GM18858 (cell line): ENCODE measurements around the gene FAM83F.

Experiments used
- ATAC-seq: cut with Tn5 transposase; IDR thresholded peaks from one replicate; pipeline ENCODE4 v1.9.1; 2021; ENCODE audit not compliant: unreplicated experiment

Gene FAM83F

DNA sequence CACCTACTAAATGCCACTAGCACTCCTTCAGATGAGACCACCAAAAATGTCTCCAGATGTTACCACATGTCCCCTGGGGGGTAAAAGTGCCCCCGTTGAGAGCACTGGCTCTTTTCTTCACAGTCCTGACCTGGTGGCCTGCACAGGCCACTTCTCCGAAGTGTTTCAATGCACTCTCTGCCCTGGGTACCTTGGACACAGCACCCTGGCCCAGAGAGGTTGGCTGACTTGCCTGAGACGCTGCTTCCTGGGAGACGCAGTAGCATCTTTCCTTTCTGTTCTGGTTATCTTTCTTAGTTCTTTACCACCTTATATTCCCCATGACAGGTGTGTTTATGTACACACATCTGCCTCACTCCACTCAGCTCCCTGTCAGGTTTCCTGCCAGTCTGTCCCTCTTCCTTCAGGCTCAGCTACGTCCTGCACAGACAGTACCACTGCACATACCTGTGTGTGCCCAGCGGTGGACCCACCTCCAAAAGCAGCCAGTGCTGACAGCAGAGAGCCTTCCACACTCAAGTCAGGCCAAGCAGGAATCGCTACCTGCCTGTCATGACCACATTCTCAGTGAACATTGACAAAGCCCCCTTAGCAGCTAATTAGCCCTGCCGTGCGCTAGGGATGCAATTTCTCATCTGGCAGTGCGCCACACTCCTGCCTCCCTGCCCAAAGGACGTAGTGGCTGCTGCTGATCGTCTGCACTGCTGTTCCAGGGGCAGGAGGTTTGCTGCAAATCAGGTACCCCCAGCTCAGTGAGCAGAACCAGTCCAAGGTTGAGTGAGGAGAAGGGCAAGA lies 39.0 kb downstream of the FAM83F start:
- ATAC-seq = no peak

DNA sequence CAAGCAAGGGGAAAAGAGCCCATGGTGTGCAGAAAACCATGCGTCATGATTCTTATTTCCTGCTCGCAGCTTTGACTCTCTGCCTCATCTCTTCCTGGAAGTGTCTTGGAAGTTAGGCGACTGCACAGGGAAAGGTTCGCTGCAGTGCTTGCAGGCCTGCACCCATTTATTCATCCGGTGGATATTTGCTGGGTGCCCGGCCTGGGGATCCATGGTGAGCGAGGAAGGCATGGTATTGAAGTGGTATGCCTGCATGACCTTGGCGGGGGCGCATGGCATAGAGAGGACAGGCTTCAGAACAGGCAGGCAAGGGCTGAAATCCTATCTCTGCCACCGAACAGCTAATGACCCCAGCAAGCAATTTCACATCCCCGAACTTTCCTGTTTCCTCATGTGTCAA lies 40.6 kb downstream of the FAM83F start:
- ATAC-seq = no peak

DNA sequence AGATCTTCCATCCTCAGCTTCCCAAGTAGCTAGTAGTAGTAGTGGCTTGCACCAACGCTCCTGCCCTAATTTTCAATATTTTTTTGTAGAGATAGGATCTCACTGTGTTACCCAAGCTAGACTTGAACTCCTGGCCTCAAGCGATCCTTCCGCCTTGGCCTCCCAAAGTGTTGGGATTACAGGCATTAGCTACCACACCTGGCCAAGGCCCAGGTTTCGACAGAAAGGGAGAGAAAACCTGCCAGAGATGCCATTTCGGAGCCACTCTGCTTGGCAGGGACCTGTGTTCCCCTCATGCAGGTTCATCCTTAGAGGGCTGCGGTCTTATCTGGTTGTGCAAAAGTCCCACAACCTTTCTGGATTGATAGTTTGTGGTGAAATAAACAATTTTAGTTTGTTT lies 41.4 kb downstream of the FAM83F start:
- no peak for ATAC-seq

- ATAC-seq = no peak
These were observed 42.0 kb downstream of the FAM83F start for GRCh38 chr22:40036591-40037225.

DNA sequence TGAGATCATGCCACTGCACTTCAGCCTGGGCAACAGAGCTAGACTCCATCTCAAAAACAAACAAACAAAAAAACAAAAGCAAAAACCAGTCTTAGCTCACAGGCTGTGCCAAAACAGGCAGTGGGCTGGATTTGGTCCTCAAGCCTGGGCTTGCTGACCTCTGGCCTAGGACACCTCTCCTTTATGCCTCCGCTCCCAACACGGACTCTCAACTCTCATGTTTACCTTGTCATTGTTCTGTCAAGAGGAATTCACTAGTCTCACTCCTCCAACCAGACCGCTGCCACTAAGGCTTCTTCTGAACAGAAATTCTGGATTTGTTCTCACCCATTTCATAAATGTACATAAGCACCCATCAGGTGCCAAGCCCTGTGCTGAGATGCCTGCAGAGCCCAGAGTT lies 42.6 kb downstream of the FAM83F start:
- ATAC-seq = no peak

DNA sequence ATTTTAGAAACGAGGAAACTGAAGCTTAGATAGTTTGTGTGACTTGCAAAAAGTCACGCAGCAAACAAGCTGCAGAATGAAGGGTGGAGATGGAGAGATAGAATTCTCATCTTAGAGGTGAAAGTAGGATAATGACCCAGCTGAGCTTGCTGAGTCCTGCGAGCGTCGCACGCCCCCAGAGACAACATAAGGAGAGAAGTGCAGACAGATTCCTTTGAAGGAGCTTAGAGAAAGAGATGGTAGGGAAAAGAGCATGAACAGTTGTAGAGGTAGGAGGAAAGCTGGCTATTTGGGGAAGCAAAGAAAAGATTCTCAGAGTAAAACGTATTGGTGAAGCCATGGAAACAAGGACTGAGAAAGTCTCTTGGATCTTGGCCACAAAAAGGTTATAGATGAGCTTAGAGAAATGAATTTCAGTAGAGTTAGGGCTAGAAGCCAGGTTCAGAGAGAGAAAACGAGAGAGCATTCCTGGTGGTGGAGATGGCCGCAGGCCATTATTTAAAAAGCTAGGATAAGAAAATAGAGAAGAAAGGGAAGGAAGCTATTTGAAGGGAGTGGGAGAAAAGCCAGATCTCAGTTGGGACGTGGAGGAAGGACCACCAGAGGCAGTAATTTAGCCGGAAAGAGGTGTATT lies 44.8 kb downstream of the FAM83F start:
- ATAC-seq = no peak

DNA sequence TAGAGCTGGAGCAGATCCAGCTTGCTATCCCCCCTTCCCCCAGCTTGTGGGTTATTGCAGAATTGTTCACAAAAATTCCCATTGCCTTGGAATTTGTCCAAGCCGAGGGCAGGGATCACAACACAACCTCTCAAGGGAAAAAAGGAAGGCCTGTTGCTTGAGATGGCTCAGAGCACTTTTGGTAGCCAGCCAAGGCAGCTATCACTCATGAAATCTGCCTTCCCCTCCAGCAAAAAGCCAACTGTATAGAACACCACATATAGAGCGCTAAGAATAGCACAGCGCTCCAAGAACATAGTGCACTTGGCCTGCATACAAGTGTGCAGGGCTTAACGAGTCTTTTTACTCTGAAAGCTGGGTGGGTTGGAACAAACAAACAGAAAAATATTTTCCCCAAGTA lies 46.2 kb downstream of the FAM83F start:
- no peak for ATAC-seq

- ATAC-seq = no peak
These were observed 46.8 kb downstream of the FAM83F start for GRCh38 chr22:40041366-40042137.

GRCh38 chr22:40042312-40042711 lies 47.6 kb downstream of the FAM83F start:
- ATAC-seq = no peak

DNA sequence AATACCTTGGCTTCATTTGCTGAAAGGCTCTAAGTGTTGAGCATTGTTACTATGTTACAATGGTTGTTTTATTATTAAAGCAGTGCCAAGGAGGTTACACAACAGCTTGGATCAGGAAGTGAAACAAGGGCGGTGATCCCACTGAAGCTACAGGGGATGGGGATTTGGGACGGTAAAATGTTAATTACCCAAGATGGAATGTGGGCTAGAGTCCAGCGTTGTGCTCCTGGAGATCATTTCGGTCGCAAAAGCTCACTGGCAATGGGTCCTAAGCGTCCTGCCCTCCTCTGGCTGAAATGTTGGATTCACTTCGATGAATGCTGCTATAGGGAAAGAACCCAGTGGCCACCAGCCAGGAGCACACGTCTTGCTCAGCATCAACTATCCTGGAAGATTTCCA lies 48.3 kb downstream of the FAM83F start:
- no peak for ATAC-seq

DNA sequence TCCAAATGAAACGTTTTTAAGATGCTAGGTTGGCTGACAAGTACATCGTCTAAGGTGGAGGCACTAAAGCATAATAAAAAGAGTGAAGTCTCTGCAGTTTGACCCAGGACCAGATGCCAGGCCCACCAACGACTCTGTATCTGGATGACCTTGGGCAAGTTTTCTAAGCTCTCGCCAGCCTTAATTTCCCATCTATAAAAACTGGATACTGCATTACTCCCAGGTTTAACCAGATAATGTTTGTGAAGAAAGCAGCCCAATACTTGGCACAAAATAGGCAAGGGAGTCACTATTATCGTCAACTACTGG lies 49.0 kb downstream of the FAM83F start:
- ATAC-seq = no peak

GRCh38 chr22:40044102-40044869 lies 49.5 kb downstream of the FAM83F start:
- peak; percentile 69 for ATAC-seq

DNA sequence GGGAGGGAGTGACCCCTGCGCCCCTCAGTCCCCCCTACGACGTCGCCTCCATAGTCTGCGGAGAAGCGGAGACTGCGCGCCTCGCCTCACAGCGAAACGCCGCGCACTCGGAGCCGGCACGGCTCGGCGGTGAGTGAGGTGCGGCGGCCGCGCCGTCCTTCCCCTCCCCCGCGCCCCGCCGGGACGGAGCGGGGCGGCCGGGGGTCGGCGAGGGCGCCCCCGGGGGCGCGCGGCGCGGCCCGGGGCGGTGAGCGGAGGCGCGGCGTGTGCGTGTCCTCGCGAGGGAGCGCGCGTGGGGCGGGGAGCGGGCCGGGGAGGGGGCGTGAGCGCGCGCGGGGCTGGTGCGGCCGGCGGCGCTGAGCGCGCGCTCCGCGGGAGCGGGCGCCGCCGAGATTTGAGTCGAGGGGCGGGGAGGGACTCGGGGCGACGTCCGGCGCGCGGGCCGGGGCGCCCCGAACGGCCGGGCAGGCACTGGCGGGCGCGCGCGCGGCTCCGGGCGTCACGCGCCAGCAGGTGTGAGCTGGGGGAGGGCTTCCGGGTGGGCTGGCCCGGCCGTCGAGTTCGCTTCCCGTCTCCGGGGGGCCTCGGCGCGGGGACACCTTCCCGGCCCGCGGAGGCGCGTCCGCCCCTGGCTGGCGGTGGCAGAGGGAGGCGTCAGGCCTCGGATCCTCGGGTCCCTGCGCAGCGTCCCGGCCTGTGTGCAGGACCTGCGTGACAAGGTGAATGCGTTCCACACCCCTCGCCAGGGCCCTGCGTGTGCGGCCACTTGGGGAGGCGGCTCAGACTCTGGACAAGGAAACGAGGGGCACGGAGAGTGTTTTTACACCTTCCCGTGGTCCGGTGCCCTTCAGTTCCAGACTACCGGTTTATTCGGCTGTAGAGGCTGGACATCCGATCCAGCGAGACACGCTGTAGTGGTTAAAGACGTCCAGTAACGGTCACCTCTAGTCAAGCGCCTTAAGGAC lies 50.4 kb downstream of the FAM83F start:
- ATAC-seq = peak; percentile 3

- ATAC-seq = no peak
These were observed 51.4 kb downstream of the FAM83F start for GRCh38 chr22:40046126-40046525.

DNA sequence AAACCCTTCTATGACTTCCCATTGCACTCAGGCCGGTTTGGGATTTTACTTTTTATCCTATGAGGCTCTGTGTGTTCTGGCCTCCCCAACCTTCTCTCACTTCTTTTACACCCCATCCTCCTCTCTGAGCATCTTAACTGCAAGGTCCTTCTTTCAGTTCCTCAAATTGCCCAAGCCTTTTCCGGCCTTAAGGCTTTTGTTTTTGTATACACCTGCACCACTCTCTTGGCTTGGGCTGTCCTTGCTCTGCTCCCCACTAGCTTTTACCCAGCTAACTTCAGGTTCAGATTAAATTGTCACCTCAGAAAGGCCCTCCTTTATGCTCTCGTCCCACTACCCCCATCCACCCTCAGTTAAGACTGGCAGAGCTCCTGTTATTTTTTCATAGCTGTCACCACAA lies 55.5 kb downstream of the FAM83F start:
- no peak for ATAC-seq

- ATAC-seq = no peak
These were observed 56.6 kb downstream of the FAM83F start for GRCh38 chr22:40051322-40051721.

- ATAC-seq = no peak
These were observed 58.7 kb downstream of the FAM83F start for GRCh38 chr22:40053460-40053859.

- ATAC-seq = no peak
These were observed 59.7 kb downstream of the FAM83F start for GRCh38 chr22:40054486-40054885.

DNA sequence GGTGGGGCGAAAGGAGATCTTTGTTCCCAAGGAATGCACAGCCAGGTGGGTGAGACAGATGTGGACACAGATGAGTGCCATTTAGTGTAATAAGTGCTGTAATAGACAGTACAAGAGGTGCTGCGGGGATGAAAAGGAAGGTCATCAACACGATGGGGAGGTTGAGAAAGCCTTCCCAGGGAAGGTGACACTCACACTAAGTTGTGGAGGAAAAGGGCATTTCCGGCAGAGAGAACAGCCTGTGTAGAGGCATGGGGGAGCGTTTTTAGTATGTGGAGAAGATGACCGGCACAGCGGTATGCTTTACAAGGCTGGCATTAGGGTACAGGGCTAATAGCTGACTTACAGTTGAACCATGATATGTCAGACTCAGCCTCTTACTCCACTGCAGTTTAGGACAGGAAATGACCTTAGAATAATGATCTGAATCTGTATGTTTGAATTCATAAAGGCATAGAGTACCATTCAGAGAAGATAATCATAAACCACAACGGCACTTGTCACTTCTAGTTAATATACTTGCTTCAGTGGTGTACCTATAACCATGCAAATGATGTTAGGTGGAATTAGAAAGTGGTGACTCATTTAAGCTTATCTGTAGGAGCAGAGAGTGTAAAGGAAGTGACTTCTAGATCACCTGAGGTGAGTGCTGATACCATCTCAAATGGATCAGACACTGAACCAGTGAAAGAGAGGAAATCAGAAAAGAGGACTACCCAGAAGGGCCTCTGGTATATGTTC lies 60.6 kb downstream of the FAM83F start:
- ATAC-seq = no peak
